ENCODE results near the gene GSTP1.

Gene GSTP1

DNA sequence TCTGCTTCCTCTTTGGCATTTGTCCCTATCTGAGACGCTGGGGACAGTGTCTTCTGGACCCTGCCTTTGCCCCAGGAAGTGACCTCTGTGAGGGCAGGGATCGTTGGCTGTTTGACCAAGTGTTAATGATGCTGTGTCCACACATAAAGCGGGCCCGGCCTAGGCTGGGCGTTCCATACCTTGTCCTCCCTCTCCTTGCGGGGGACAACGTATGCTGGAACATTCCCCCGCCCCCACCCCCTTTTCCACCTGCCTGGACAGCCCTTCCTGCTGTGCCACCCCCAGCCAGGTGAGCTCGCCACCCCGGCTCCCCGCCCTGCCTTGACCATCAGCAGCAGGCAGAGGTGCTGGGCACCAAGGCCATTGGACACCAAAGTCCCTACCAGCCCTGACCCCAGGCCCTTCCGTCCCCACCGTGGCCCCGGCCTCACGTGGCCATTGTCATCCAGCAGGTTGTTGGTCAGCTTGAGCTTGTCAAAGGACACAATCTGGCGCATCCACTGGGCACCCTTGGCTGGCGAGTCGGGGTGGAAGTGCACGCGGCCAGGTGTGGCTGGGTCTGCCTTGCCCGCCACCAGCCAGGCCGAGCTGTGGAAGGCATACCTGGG is 50.2 kb downstream of the GSTP1 start:
- Histone ChIP-seq H3K4me3 (ENCODE audit: low read length) (no peak overlapping the region), H3K4me2 (ENCODE audit: low read length) (no peak overlapping the region)

DNA sequence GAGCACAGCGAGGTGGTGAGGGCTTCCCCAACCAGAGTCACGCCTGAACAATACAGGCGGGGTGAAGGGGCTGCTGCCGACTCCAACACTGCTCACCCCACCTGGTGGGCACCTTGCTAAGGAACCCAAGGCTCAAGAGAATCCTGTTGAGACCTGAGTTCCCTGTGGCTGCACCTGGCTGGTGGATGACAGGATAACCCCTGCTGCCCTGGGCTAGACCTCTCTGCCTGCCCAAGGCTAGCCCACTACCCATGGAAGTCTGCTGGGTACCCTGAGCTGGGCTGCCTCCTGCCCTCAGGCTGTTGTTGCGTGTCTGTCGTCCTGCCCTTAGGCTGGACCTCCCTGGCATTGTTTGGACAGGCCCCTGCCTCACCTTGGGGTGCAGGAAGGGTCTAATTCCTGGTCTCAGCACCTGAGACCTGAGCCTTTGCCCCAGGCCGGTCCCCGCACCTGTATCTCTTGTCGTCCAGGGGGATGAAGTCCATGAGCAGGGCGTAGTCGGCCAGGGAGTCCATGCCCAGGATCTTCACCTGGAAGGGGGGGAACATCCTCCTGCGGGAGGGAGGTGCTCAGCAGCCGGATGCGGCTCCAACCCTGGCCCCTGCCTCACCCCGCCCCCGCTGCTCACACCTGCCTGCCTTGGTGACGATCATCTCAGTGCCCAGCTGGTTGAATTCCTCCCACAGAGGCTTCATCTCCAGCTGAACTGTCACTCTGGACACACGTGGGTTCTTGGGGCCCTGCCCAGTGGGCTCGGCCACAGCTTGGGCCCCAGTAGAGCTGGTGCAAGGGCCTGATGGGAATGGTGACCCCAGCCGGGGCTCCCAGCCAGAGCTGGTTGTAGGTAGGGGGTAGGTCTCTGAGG is 51.0 kb downstream of the GSTP1 start:
- Histone ChIP-seq H3K9me2 (replicated peaks; ENCODE audit: control insufficient read depth, low read length) (no peaks in the 10 kb centered on the region), H3K27ac (ENCODE audit: low read depth, low read length) (no peak overlapping the region), H3K4me2 (ENCODE audit: low read length) (no peak overlapping the region), H3K79me2 (ENCODE audit: control insufficient read depth, low read length) (no peaks in the 10 kb centered on the region), H3K4me1 (ENCODE audit: control insufficient read depth, low read length) (peaks cover 15% of the 10 kb centered on the region), H3K4me3 (ENCODE audit: low read length) (no peak overlapping the region), H3K9me3 (ENCODE audit: control insufficient read depth, insufficient read depth, low read length) (no peaks in the 10 kb centered on the region), H3K27me3 (ENCODE audit: control insufficient read depth, low read length) (no peaks in the 10 kb centered on the region), H3K36me3 (ENCODE audit: control insufficient read depth, low read length) (no peaks in the 10 kb centered on the region), H3F3A (ENCODE audit: control insufficient read depth, insufficient read depth) (0 out of 2 replicates have a peak, but pooled peaks cover 6% of the 10 kb centered on the region), H4K20me1 (ENCODE audit: control insufficient read depth, insufficient read depth, low read depth, low read length) (no peaks in the 10 kb centered on the region)
- no peak for TF ChIP-seq EZH2phosphoT487 (IDR thresholded peaks at IDR 0.05; ENCODE audit: borderline replicate concordance, low read length)
- TF ChIP-seq, protein P1, sequence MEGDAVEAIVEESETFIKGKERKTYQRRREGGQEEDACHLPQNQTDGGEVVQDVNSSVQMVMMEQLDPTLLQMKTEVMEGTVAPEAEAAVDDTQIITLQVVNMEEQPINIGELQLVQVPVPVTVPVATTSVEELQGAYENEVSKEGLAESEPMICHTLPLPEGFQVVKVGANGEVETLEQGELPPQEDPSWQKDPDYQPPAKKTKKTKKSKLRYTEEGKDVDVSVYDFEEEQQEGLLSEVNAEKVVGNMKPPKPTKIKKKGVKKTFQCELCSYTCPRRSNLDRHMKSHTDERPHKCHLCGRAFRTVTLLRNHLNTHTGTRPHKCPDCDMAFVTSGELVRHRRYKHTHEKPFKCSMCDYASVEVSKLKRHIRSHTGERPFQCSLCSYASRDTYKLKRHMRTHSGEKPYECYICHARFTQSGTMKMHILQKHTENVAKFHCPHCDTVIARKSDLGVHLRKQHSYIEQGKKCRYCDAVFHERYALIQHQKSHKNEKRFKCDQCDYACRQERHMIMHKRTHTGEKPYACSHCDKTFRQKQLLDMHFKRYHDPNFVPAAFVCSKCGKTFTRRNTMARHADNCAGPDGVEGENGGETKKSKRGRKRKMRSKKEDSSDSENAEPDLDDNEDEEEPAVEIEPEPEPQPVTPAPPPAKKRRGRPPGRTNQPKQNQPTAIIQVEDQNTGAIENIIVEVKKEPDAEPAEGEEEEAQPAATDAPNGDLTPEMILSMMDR (IDR thresholded peaks at IDR 0.05; ENCODE audit: low read depth, low read length, poor library complexity, severe bottlenecking) = no peak

More for the DNA sequence above, 50.2 kb downstream of the GSTP1 start:
- no peaks in the 10 kb centered on the region for H3K27me3 ChIP-seq (ENCODE audit: control insufficient read depth, low read length)
- 0 out of 2 replicates have a peak, but pooled peaks cover 6% of the 10 kb centered on the region for H3F3A ChIP-seq (ENCODE audit: control insufficient read depth, insufficient read depth)
- no peaks in the 10 kb centered on the region for H3K9me2 ChIP-seq (replicated peaks; ENCODE audit: control insufficient read depth, low read length)
- peaks cover 22% of the 10 kb centered on the region for H3K4me1 ChIP-seq (ENCODE audit: control insufficient read depth, low read length)
- no peak for TF ChIP-seq EZH2phosphoT487 (IDR thresholded peaks at IDR 0.05; ENCODE audit: borderline replicate concordance, low read length)
- TF ChIP-seq, protein P1 (IDR thresholded peaks at IDR 0.05; ENCODE audit: low read depth, low read length, poor library complexity, severe bottlenecking) = no peak
- H3K36me3 ChIP-seq (ENCODE audit: control insufficient read depth, low read length) = no peaks in the 10 kb centered on the region
- H4K20me1 ChIP-seq (ENCODE audit: control insufficient read depth, insufficient read depth, low read depth, low read length) = no peaks in the 10 kb centered on the region
- no peaks in the 10 kb centered on the region for H3K9me3 ChIP-seq (ENCODE audit: control insufficient read depth, insufficient read depth, low read length)
- H3K27ac ChIP-seq (ENCODE audit: low read depth, low read length) = no peak overlapping the region
- no peaks in the 10 kb centered on the region; the same call in 1 of the 2 replicates for H3K79me2 ChIP-seq (ENCODE audit: control insufficient read depth, low read length)

DNA sequence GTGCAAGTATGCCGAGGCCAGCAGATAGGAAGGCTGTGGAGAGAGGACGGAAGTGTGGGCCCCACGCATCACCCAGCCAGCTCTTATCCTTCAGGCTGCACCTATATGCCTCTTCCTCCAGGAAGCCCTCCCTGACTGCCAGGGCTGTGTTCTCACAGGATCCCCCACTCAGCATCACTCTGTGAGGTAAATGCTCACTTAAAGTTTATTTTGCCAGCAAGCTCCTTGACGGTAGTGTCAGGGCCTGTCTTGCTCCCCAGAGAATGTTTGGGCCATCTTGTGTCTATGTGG is 51.6 kb downstream of the GSTP1 start:
- no peaks in the 10 kb centered on the region for H3K36me3 ChIP-seq (ENCODE audit: control insufficient read depth, low read length)
- H3K27ac ChIP-seq (ENCODE audit: low read depth, low read length) = no peak overlapping the region
- no peaks in the 10 kb centered on the region for H3K79me2 ChIP-seq (ENCODE audit: control insufficient read depth, low read length)
- no peak for TF ChIP-seq EZH2phosphoT487 (IDR thresholded peaks at IDR 0.05; ENCODE audit: borderline replicate concordance, low read length)
- TF ChIP-seq, protein P1 (IDR thresholded peaks at IDR 0.05; ENCODE audit: low read depth, low read length, poor library complexity, severe bottlenecking) = no peak
- H3K9me3 ChIP-seq (ENCODE audit: control insufficient read depth, insufficient read depth, low read length) = no peaks in the 10 kb centered on the region
- no peaks in the 10 kb centered on the region for H3K9me2 ChIP-seq (replicated peaks; ENCODE audit: control insufficient read depth, low read length)
- no peaks in the 10 kb centered on the region for H4K20me1 ChIP-seq (ENCODE audit: control insufficient read depth, insufficient read depth, low read depth, low read length)
- H3K4me1 ChIP-seq (ENCODE audit: control insufficient read depth, low read length) = peaks cover 16% of the 10 kb centered on the region
- no peak overlapping the region for H3K4me3 ChIP-seq (ENCODE audit: low read length)
- H3K4me2 ChIP-seq (ENCODE audit: low read length) = no peak overlapping the region
- H3F3A ChIP-seq (ENCODE audit: control insufficient read depth, insufficient read depth) = 0 out of 2 replicates have a peak, but pooled peaks cover 6% of the 10 kb centered on the region
- no peaks in the 10 kb centered on the region for H3K27me3 ChIP-seq (ENCODE audit: control insufficient read depth, low read length)
